ENCODE measurements around the gene RUNX3. TPM values are rescaled to one million over a fixed set of nuclear protein-coding genes. Genes with fewer than 3 reads are reported as not detected.

The RUNX3 gene
- total RNA-seq, 1 donor from 2014 or later: 2.0 TPM

GRCh38 chr1:24934310-24935195, 4.5 kb upstream of the RUNX3 start:
- DNase-seq (ENCODE audit: low spot score) (no peak), ATAC-seq (no peak)
- intact Hi-C loops (cut with DNase I): loop anchor here (5.0 to 10.0 kb wide), 2 partner anchors 270 to 1268 kb away; no protein-coding TSS in a partner anchor

GRCh38 chr1:24933468-24933867, 3.4 kb upstream of the RUNX3 start:
- ATAC-seq (no peak), DNase-seq (ENCODE audit: low spot score) (no peak)
- intact Hi-C loops (cut with DNase I): loop anchor here (5.0 to 10.0 kb wide), 2 partner anchors 271 to 1269 kb away; no protein-coding TSS in a partner anchor

GRCh38 chr1:24932725-24933294, 2.7 kb upstream of the RUNX3 start:
- ATAC-seq (no peak), DNase-seq (ENCODE audit: low spot score) (no peak)
- intact Hi-C loops (cut with DNase I): loop anchor here (5.0 to 10.0 kb wide), 2 partner anchors 272 to 1269 kb away; no protein-coding TSS in a partner anchor

- ATAC-seq (peak; percentile 54), DNase-seq (ENCODE audit: low spot score) (no peak)
- intact Hi-C loops (cut with DNase I): loop anchor here (5.0 to 10.0 kb wide), 2 partner anchors 273 to 1270 kb away; no protein-coding TSS in a partner anchor
Observed at GRCh38 chr1:24932284-24932683, 2.2 kb upstream of the RUNX3 start.

GRCh38 chr1:24931468-24932231, 1.6 kb upstream of the RUNX3 start:
- intact Hi-C loops (cut with DNase I): loop anchor here (5.0 to 10.0 kb wide), 2 partner anchors 273 to 1271 kb away; no protein-coding TSS in a partner anchor
- no peak for DNase-seq (ENCODE audit: low spot score)
- ATAC-seq: no peak

- ATAC-seq: no peak
- no peak for DNase-seq (ENCODE audit: low spot score)
- intact Hi-C loops (cut with DNase I): loop anchor here (5.0 to 10.0 kb wide), 2 partner anchors 274 to 1271 kb away; no protein-coding TSS in a partner anchor
Observed at GRCh38 chr1:24931146-24931467, 1.0 kb upstream of the RUNX3 start.

- intact Hi-C loops (cut with DNase I): loop anchor here (5.0 to 10.0 kb wide), 2 partner anchors 275 to 1273 kb away; no protein-coding TSS in a partner anchor
- DNase-seq (ENCODE audit: low spot score): no peak
- no peak for ATAC-seq
Observed at GRCh38 chr1:24929398-24930259, 447 bp downstream of the RUNX3 start.

GRCh38 chr1:24928689-24929397, 1.2 kb downstream of the RUNX3 start:
- no peak for ATAC-seq
- intact Hi-C loops (cut with DNase I): no loop called here
- DNase-seq (ENCODE audit: low spot score): no peak

- DNase-seq (ENCODE audit: low spot score) (no peak), ATAC-seq (no peak)
- intact Hi-C loops (cut with DNase I): no loop called here
Observed at GRCh38 chr1:24927988-24928688, 1.9 kb downstream of the RUNX3 start.

- ATAC-seq (no peak), DNase-seq (ENCODE audit: low spot score) (no peak)
- intact Hi-C loops (cut with DNase I): no loop called here
Observed at GRCh38 chr1:24927473-24927872, 2.6 kb downstream of the RUNX3 start.

GRCh38 chr1:24926563-24927249, 3.4 kb downstream of the RUNX3 start:
- intact Hi-C loops (cut with DNase I): no loop called here
- no peak for DNase-seq (ENCODE audit: low spot score)

GRCh38 chr1:24925963-24926362, 4.1 kb downstream of the RUNX3 start:
- intact Hi-C loops (cut with DNase I): no loop called here
- no peak for ATAC-seq

More at GRCh38 chr1:24926563-24927249, 3.4 kb downstream of the RUNX3 start:
- ATAC-seq: no peak

GRCh38 chr1:24925082-24925779, 4.8 kb downstream of the RUNX3 start:
- DNase-seq (ENCODE audit: low spot score) (no peak), ATAC-seq (no peak)
- intact Hi-C loops (cut with DNase I): no loop called here

More at GRCh38 chr1:24925963-24926362, 4.1 kb downstream of the RUNX3 start:
- no peak for DNase-seq (ENCODE audit: low spot score)

GRCh38 chr1:24923485-24924113, 6.5 kb downstream of the RUNX3 start:
- ATAC-seq (no peak), DNase-seq (ENCODE audit: low spot score) (no peak)
- intact Hi-C loops (cut with DNase I): no loop called here

- intact Hi-C loops (cut with DNase I): no loop called here
- DNase-seq (ENCODE audit: low spot score) (no peak), ATAC-seq (no peak)
Observed at GRCh38 chr1:24921938-24922662, 8.0 kb downstream of the RUNX3 start.

Measured in sciatic nerve (tissue), 2 donors.